MM.1S (cell line): ENCODE measurements around the gene CAPRIN1.

Source experiments
- DNase-seq: peaks from one replicate; pipeline ENCODE4 v3.0.0-alpha.2; 2015
- H2AFZ ChIP-seq: fragments of 300-600 bp; sonication (generic); 2 replicates; pipeline ENCODE4 v1.6.0; 2016; ENCODE audit warnings: antibody characterized with exemption, low read length
- H3F3A ChIP-seq: fragments of 300-600 bp; sonication (generic); 2 replicates; pipeline ENCODE4 v1.6.1; 2016; ENCODE audit warnings: mild to moderate bottlenecking, antibody characterized with exemption, low read length, moderate library complexity, mixed read lengths; ENCODE audit not compliant: insufficient read depth
- H3K27ac ChIP-seq: fragments of 300-600 bp; sonication (generic); 2 replicates; pipeline ENCODE4 v1.5.1; 2016; ENCODE audit warnings: mild to moderate bottlenecking, low read length
- H3K27me3 ChIP-seq: fragments of 300-600 bp; sonication (generic); replicated peaks from 2 replicates; pipeline ENCODE4 v1.6.0; 2016; ENCODE audit warnings: low read length; ENCODE audit not compliant: insufficient read depth
- H3K36me3 ChIP-seq: fragments of 300-600 bp; sonication (generic); replicated peaks from 2 replicates; pipeline ENCODE4 v1.6.1; 2016; ENCODE audit warnings: mild to moderate bottlenecking, low read length, mixed read lengths; ENCODE audit not compliant: insufficient read depth
- H3K4me1 ChIP-seq: fragments of 300-600 bp; sonication (generic); 2 replicates; pipeline ENCODE4 v1.6.1; 2016; ENCODE audit warnings: low read length, mixed read lengths
- H3K4me2 ChIP-seq: fragments of 300-600 bp; sonication (generic); 2 replicates; pipeline ENCODE4 v1.6.0; 2016; ENCODE audit warnings: low read depth, low read length
- H3K4me3 ChIP-seq: fragments of 300-600 bp; sonication (generic); 2 replicates; pipeline ENCODE4 v1.5.1; 2016; ENCODE audit warnings: low read length, mixed read lengths
- H3K79me2 ChIP-seq: fragments of 300-600 bp; sonication (generic); 2 replicates; pipeline ENCODE4 v1.6.1; 2016; ENCODE audit warnings: mixed run types, low read length, mixed read lengths
- H3K9ac ChIP-seq: fragments of 300-600 bp; sonication (generic); 2 replicates; pipeline ENCODE4 v1.6.1; 2016; ENCODE audit warnings: low read length, mixed read lengths
- H3K9me2 ChIP-seq: fragments of 300-600 bp; sonication (generic); replicated peaks from 2 replicates; pipeline ENCODE4 v1.6.1; 2016; ENCODE audit warnings: mild to moderate bottlenecking, low read length, mixed read lengths; ENCODE audit not compliant: insufficient read depth
- H3K9me3 ChIP-seq: fragments of 300-600 bp; sonication (generic); replicated peaks from 2 replicates; pipeline ENCODE4 v1.6.1; 2016; ENCODE audit warnings: mild to moderate bottlenecking, low read length, mixed read lengths; ENCODE audit not compliant: insufficient read depth
- H4K20me1 ChIP-seq: fragments of 300-600 bp; sonication (generic); 2 replicates; pipeline ENCODE4 v1.6.1; 2016; ENCODE audit warnings: mild to moderate bottlenecking, low read length, moderate library complexity, mixed read lengths; ENCODE audit not compliant: insufficient read depth
- CTCF ChIP-seq: fragments of 300-600 bp; sonication (generic); IDR thresholded peaks from 2 replicates; pipeline ENCODE4 v1.5.1; 2016; ENCODE audit warnings: antibody characterized with exemption, low read length, mixed read lengths
- EZH2 ChIP-seq: fragments of 300-600 bp; sonication (generic); optimal IDR thresholded peaks from 2 replicates; pipeline ENCODE3; 2017; ENCODE audit warnings: low read depth, mild to moderate bottlenecking, antibody characterized with exemption, low read length, mixed read lengths
- EZH2phosphoT487 ChIP-seq: fragments of 300-600 bp; sonication (generic); IDR thresholded peaks from 2 replicates; pipeline ENCODE4 v1.6.1; 2018; ENCODE audit warnings: antibody characterized with exemption, low read length

Gene CAPRIN1

GRCh38 chr11:34134765-34135164 is 83.2 kb downstream of the CAPRIN1 start:
- H3K27me3 ChIP-seq = no peaks in the 10 kb centered on the region
- H3K4me3 ChIP-seq = no peak overlapping the region
- no peaks in the 10 kb centered on the region; the same call in 1 of the 2 replicates for H3K36me3 ChIP-seq
- H4K20me1 ChIP-seq = no peaks in the 10 kb centered on the region
- H3K9ac ChIP-seq = no peak overlapping the region
- no peak for DNase-seq
- no peaks in the 10 kb centered on the region for H3K9me2 ChIP-seq
- no peak overlapping the region for H2AFZ ChIP-seq
- H3K9me3 ChIP-seq = no peaks in the 10 kb centered on the region
- no peak overlapping the region for H3K4me2 ChIP-seq
- TF ChIP-seq EZH2phosphoT487 = no peak
- H3K27ac ChIP-seq = no peak overlapping the region
- no peaks in the 10 kb centered on the region for H3F3A ChIP-seq
- no peaks in the 10 kb centered on the region for H3K79me2 ChIP-seq
- no peaks in the 10 kb centered on the region for H3K4me1 ChIP-seq

- no peak overlapping the region for H2AFZ ChIP-seq
- no peak overlapping the region for H3K4me2 ChIP-seq
- DNase-seq = no peak
- TF ChIP-seq EZH2 = no peak
- no peak for TF ChIP-seq EZH2phosphoT487
- TF ChIP-seq CTCF = no peak
- H3K27me3 ChIP-seq = no peaks in the 10 kb centered on the region
- no peaks in the 10 kb centered on the region for H3K79me2 ChIP-seq
- no peaks in the 10 kb centered on the region for H4K20me1 ChIP-seq
- no peak overlapping the region for H3K9ac ChIP-seq
- H3K9me3 ChIP-seq = no peaks in the 10 kb centered on the region
- H3K4me1 ChIP-seq = no peaks in the 10 kb centered on the region
- no peaks in the 10 kb centered on the region; the same call in 1 of the 2 replicates for H3K36me3 ChIP-seq
- H3K9me2 ChIP-seq = no peaks in the 10 kb centered on the region
- no peak overlapping the region for H3K27ac ChIP-seq
- H3F3A ChIP-seq = no peaks in the 10 kb centered on the region
- H3K4me3 ChIP-seq = no peak overlapping the region
These were observed 83.9 kb downstream of the CAPRIN1 start for GRCh38 chr11:34135439-34135838.

- H3K9me2 ChIP-seq = no peaks in the 10 kb centered on the region
- H3K4me2 ChIP-seq = no peak overlapping the region
- H3K79me2 ChIP-seq = no peaks in the 10 kb centered on the region
- H3K27me3 ChIP-seq = no peaks in the 10 kb centered on the region
- TF ChIP-seq EZH2 = no peak
- no peak for TF ChIP-seq CTCF
- TF ChIP-seq EZH2phosphoT487 = no peak
- no peak overlapping the region for H2AFZ ChIP-seq
- no peaks in the 10 kb centered on the region for H3K9me3 ChIP-seq
- H3K4me3 ChIP-seq = no peak overlapping the region
- H3K4me1 ChIP-seq = no peaks in the 10 kb centered on the region
- H3K36me3 ChIP-seq = no peaks in the 10 kb centered on the region; the same call in 1 of the 2 replicates
- no peaks in the 10 kb centered on the region for H3F3A ChIP-seq
- no peak overlapping the region for H3K9ac ChIP-seq
- DNase-seq = no peak
- H3K27ac ChIP-seq = no peak overlapping the region
- H4K20me1 ChIP-seq = no peaks in the 10 kb centered on the region
These were observed 84.9 kb downstream of the CAPRIN1 start for GRCh38 chr11:34136420-34136819.

- no peak overlapping the region for H2AFZ ChIP-seq
- H3K4me2 ChIP-seq = no peak overlapping the region
- no peak overlapping the region for H3K4me3 ChIP-seq
- no peaks in the 10 kb centered on the region for H3K9me3 ChIP-seq
- no peak overlapping the region for H3K27ac ChIP-seq
- TF ChIP-seq EZH2 (no peak), CTCF (no peak), EZH2phosphoT487 (no peak)
- no peak for DNase-seq
- H3K9ac ChIP-seq = no peak overlapping the region
- no peaks in the 10 kb centered on the region for H3K27me3 ChIP-seq
- H3K36me3 ChIP-seq = peaks cover 3% of the 10 kb centered on the region; the same call in 1 of the 2 replicates
- peaks cover 2% of the 10 kb centered on the region for H3K4me1 ChIP-seq
- H4K20me1 ChIP-seq = no peaks in the 10 kb centered on the region
- peaks cover 2% of the 10 kb centered on the region; the same call in 1 of the 2 replicates for H3F3A ChIP-seq
- H3K9me2 ChIP-seq = no peaks in the 10 kb centered on the region
- H3K79me2 ChIP-seq = no peaks in the 10 kb centered on the region
These were observed 87.8 kb downstream of the CAPRIN1 start for GRCh38 chr11:34139346-34139745.
